Breast epithelium (tissue), 4 donors: ENCODE measurements around the gene TRIO. TPM values are rescaled to one million over a fixed set of nuclear protein-coding genes. Genes with fewer than 3 reads are reported as not detected.

ENCODE experiments used
- DNase-seq, 2 donors: peaks; one replicate each; pipeline ENCODE4 v3.0.0-alpha.2; 2019; ENCODE audit warnings: low spot score in 2 of 2
- H3K27ac ChIP-seq, 2 donors: fragments of 200-600 bp; sonication (generic) in 1 of 2; one replicate each; pipeline ENCODE4 v1.5.1; 2016 to 2019; ENCODE audit warnings: mild to moderate bottlenecking in 1 of 2
- H3K27me3 ChIP-seq, 2 donors: fragments of 200-600 bp; sonication (generic) in 1 of 2; one replicate each; pipeline versions ENCODE4 v1.5.1 to v1.6.0; 2017 to 2019; ENCODE audit warnings: control low read depth in 1 of 2, mild to moderate bottlenecking in 1 of 2
- H3K36me3 ChIP-seq: fragments of 200-600 bp; one replicate; pipeline ENCODE4 v1.5.1; 2019
- H3K4me1 ChIP-seq, 2 donors: fragments of 200-600 bp; sonication (generic); one replicate each; pipeline ENCODE4 v1.5.1; 2016 to 2019; ENCODE audit warnings: control low read depth in 1 of 2
- H3K4me3 ChIP-seq, 3 donors: fragments of 200-600 bp; sonication (generic); 1 replicate in 2 of 3; 2 replicates in 1 of 3; pipeline ENCODE4 v1.5.1; 2016 to 2019; ENCODE audit warnings: mild to moderate bottlenecking in 3 of 3, moderate library complexity in 2 of 3
- H3K9me3 ChIP-seq, 2 donors: fragments of 200-600 bp; sonication (generic) in 1 of 2; one replicate each; pipeline ENCODE4 v1.5.1; 2016 to 2019; ENCODE audit warnings: control low read depth in 1 of 2
- POLR2A ChIP-seq: fragments of 450-650 bp; IDR thresholded peaks from one replicate; pipeline ENCODE4 v1.6.1; 2016; ENCODE audit warnings: antibody characterized with exemption, mild to moderate bottlenecking, moderate library complexity
- POLR2AphosphoS5 ChIP-seq, 3 donors: sonication (generic); formaldehyde crosslinking; IDR thresholded peaks; one replicate each; pipeline ENCODE4 v1.6.1; 2017; ENCODE audit warnings: antibody characterized with exemption in 3 of 3
- intact Hi-C: fragments of 100-400 bp; cut with DNase I; formaldehyde crosslinking; loops from one replicate; pipeline ENCODE4 v1.15.1; 2023; ENCODE audit warnings: low total_unique reads
- total RNA-seq, 3 donors: library from RNA; depleted of rRNA; stranded (reverse); fragments of >200 nt; gene quantifications; one replicate each; pipeline ENCODE4 v1.1.0, GENCODE V29; 2016
- TF ChIP-seq, protein P1 (sequence below), 3 donors: fragments of 450-650 bp; IDR thresholded peaks; one replicate each; pipeline ENCODE4 v1.5.1; 2016 to 2017; ENCODE audit warnings: antibody characterized with exemption in 3 of 3, mild to moderate bottlenecking in 3 of 3, moderate library complexity in 3 of 3

Gene TRIO
- total RNA-seq, 3 donors from 2014 or later = 191 to 209 (median 193) TPM

DNA sequence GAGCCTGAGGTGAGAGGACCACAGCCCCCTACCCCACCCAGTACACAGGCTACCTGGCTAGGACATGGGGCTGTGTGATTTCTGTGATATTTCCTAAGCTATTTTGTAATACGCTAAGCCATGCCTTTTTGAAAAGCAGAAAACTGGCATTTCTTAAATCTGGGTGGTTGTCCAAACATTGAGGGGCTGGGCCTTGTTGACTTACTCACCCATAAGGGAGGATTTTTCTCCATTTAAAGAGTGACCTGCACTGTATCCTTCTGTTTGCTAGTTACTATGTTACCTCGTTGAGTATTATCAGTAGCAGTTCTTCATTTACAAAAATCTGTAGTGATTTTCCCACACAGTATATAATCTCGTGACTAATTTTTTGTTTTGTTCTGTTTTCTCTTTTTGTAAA, 321.0 kb downstream of the TRIO start:
- Histone ChIP-seq H3K36me3 (no peaks in the 10 kb centered on the region), H3K27ac (peak overlapping the region in 1 of 2 donors; percentile 0)
- intact Hi-C loops = loop anchor here (10.0 kb wide), 1 partner anchor 161 kb away; no protein-coding TSS in a partner anchor

DNA sequence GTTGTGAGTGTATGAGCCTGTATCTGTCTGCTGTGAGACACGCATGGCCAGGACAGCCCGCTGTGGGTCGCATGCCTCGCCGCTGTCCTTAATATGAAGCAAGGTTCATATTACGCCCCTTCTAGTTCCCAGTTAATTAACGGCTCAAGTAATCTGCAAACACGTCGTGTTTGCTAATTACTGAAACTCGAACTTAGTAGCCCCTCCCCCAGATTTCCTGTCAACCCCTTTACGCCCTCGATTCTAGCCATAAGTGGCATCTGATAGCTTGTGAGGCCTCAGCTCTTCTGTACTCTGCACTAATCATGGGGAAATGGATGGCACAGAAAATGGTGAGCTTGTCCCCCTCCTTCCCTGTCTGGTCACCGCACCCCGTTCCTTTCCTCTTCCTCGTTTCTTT, 321.5 kb downstream of the TRIO start:
- intact Hi-C loops = loop anchor here (10.0 kb wide), 1 partner anchor 160 kb away; no protein-coding TSS in a partner anchor
- TF ChIP-seq POLR2A (no peak), POLR2AphosphoS5 (IDR thresholded peaks at IDR 0.05) (no peak)
- TF ChIP-seq, protein P1, sequence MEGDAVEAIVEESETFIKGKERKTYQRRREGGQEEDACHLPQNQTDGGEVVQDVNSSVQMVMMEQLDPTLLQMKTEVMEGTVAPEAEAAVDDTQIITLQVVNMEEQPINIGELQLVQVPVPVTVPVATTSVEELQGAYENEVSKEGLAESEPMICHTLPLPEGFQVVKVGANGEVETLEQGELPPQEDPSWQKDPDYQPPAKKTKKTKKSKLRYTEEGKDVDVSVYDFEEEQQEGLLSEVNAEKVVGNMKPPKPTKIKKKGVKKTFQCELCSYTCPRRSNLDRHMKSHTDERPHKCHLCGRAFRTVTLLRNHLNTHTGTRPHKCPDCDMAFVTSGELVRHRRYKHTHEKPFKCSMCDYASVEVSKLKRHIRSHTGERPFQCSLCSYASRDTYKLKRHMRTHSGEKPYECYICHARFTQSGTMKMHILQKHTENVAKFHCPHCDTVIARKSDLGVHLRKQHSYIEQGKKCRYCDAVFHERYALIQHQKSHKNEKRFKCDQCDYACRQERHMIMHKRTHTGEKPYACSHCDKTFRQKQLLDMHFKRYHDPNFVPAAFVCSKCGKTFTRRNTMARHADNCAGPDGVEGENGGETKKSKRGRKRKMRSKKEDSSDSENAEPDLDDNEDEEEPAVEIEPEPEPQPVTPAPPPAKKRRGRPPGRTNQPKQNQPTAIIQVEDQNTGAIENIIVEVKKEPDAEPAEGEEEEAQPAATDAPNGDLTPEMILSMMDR (IDR thresholded peaks at IDR 0.05) = no peak
- Histone ChIP-seq H3K36me3 (no peaks in the 10 kb centered on the region), H3K4me1 (no peaks in the 10 kb centered on the region), H3K9me3 (no peaks in the 10 kb centered on the region), H3K4me3 (no peak overlapping the region), H3K27ac (no peak overlapping the region), H3K27me3 (no peaks in the 10 kb centered on the region)
- no peak for DNase-seq

More for the DNA sequence above, 321.0 kb downstream of the TRIO start:
- Histone ChIP-seq H3K4me3 (no peak overlapping the region), H3K27me3 (no peaks in the 10 kb centered on the region), H3K4me1 (no peaks in the 10 kb centered on the region), H3K9me3 (no peaks in the 10 kb centered on the region)
- TF ChIP-seq POLR2AphosphoS5 (IDR thresholded peaks at IDR 0.05) = no peak
- TF ChIP-seq, protein P1 (IDR thresholded peaks at IDR 0.05) = no peak
- no peak for TF ChIP-seq POLR2A
- no peak for DNase-seq

DNA sequence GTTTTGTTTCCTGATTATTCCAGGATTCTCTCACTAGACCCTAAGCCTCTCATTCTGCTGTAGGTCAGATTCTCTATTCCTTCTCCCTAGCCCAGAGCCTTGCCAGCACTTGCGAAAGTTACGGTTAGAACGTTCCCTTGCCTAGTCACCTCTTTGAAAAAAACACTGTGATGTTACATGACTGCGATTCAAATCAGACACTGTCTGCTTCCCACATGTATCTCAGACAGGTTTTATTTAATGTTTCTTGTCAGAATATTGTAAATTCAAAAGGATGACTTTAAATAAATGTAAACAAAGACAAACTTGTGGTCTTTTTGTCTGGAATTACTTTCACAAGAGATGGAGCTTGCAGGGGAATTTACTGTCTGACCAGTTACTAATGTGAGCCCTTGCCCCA, 322.0 kb downstream of the TRIO start:
- no peak for DNase-seq
- Histone ChIP-seq H3K36me3 (no peaks in the 10 kb centered on the region), H3K4me3 (no peak overlapping the region), H3K27ac (no peak overlapping the region), H3K27me3 (no peaks in the 10 kb centered on the region), H3K4me1 (no peaks in the 10 kb centered on the region), H3K9me3 (no peaks in the 10 kb centered on the region)
- intact Hi-C loops = loop anchor here (10.0 kb wide), 1 partner anchor 160 kb away; no protein-coding TSS in a partner anchor
- TF ChIP-seq POLR2A = no peak
- TF ChIP-seq, protein P1 (IDR thresholded peaks at IDR 0.05) = no peak

DNA sequence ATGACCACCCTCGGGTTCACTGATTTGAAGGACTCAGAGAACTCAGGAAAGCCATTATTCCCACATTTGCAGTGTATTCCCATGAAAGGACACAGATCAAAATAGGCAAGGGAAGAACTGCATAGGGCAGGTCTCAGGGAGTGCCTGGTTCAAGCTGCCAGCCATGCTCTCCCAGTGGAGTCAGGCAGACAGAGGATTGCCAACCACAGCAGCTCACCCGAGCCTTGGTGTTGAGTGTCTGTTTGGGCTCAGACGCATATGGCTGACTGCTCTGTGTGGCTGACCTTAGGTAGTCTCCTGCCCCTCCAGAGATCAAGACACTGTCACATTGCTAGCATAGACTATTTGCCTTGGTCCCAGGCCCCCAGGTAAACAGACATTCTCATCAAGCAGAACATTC, 322.6 kb downstream of the TRIO start:
- Histone ChIP-seq H3K27ac (no peak overlapping the region), H3K36me3 (no peaks in the 10 kb centered on the region)

DNA sequence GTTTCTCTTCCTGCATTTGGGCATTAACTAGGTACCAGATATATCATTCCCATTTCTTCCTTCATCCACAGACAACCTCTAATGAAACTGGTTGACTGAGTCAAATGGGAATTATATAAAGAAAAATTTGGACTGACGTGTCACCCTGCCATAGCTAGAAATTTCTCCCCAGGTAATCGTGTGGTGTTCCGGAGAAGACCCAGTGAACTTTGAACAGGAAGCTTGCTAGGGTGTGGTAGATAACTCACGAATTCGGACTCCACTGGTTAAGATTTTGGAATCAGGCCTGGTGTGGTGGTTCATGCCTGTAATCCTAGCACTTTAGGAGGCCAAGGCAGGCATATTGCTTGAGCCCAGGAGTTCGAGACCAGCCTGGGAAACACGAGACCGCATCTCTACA, 324.1 kb downstream of the TRIO start:
- Histone ChIP-seq H3K27ac (no peak overlapping the region), H3K36me3 (no peaks in the 10 kb centered on the region)

More for the DNA sequence above, 322.6 kb downstream of the TRIO start:
- H3K4me1 ChIP-seq = no peaks in the 10 kb centered on the region
- H3K9me3 ChIP-seq = no peaks in the 10 kb centered on the region
- DNase-seq = no peak
- no peaks in the 10 kb centered on the region for H3K27me3 ChIP-seq
- intact Hi-C loops = loop anchor here (10.0 kb wide), 1 partner anchor 159 kb away; no protein-coding TSS in a partner anchor
- no peak overlapping the region for H3K4me3 ChIP-seq
- TF ChIP-seq POLR2A (no peak), POLR2AphosphoS5 (IDR thresholded peaks at IDR 0.05) (no peak)
- TF ChIP-seq, protein P1 (IDR thresholded peaks at IDR 0.05) = no peak

More for the DNA sequence above, 324.1 kb downstream of the TRIO start:
- Histone ChIP-seq H3K4me1 (no peaks in the 10 kb centered on the region), H3K27me3 (no peaks in the 10 kb centered on the region), H3K4me3 (no peak overlapping the region), H3K9me3 (no peaks in the 10 kb centered on the region)
- no peak for DNase-seq
- intact Hi-C loops = loop anchor here (10.0 kb wide), 1 partner anchor 158 kb away; no protein-coding TSS in a partner anchor
- TF ChIP-seq, protein P1 (IDR thresholded peaks at IDR 0.05) = no peak
- TF ChIP-seq POLR2AphosphoS5 (IDR thresholded peaks at IDR 0.05) = no peak
- no peak for TF ChIP-seq POLR2A
